CD4-positive, CD25-positive, alpha-beta regulatory T cell (primary cell): ENCODE results near the gene SLBP. TPM values are rescaled to one million over a fixed set of nuclear protein-coding genes. Genes with fewer than 3 reads are reported as not detected.

Source experiments
- ATAC-seq, 2 donors: fragments of 150-1000 bp; cut with Tn5 transposase; one replicate each; pipeline ENCODE4 v1.10.0; 2021; ENCODE audit warnings: low read depth in 2 of 2, moderate number of reproducible peaks in 2 of 2, moderate library complexity in 1 of 2
- DNase-seq, 3 donors: peaks; one replicate each; pipeline versions ENCODE4 v3.0.0 to v3.0.0-alpha.2; 2012 to 2022; ENCODE audit warnings: mixed read lengths in 1 of 3
- H3K27ac ChIP-seq: one replicate; pipeline ENCODE4 v1.7.0; 2013; ENCODE audit warnings: mild to moderate bottlenecking, low read length; ENCODE audit not compliant: insufficient read depth, poor library complexity, severe bottlenecking
- H3K27me3 ChIP-seq: one replicate; pipeline ENCODE4 v1.7.0; 2013; ENCODE audit warnings: low read length; ENCODE audit not compliant: control insufficient read depth, insufficient read depth
- H3K36me3 ChIP-seq: one replicate; pipeline ENCODE4 v1.7.0; 2013; ENCODE audit warnings: mild to moderate bottlenecking, low read length, moderate library complexity; ENCODE audit not compliant: control insufficient read depth, insufficient read depth
- H3K4me1 ChIP-seq: 2 replicates; pipeline ENCODE4 v1.7.0; 2013; ENCODE audit warnings: mild to moderate bottlenecking, low read length; ENCODE audit not compliant: insufficient read depth, control insufficient read depth, poor library complexity, severe bottlenecking
- H3K4me3 ChIP-seq: one replicate; pipeline ENCODE4 v1.7.0; 2013; ENCODE audit warnings: low read depth, mild to moderate bottlenecking, low read length, moderate library complexity
- H3K9me3 ChIP-seq, 2 experiments: 1 replicate in 1 of 2; 2 replicates in 1 of 2; pipeline ENCODE4 v1.7.0; 2013; ENCODE audit warnings: low read length in 2 of 2, mild to moderate bottlenecking in 1 of 2, moderate library complexity in 1 of 2; ENCODE audit not compliant: control insufficient read depth in 2 of 2
- H3K27ac Mint-ChIP-seq, 3 donors: one replicate each; pipeline ENCODE4 v1.8.0; 2020 to 2022; ENCODE audit warnings: mild to moderate bottlenecking in 3 of 3, mixed read lengths in 3 of 3, moderate library complexity in 2 of 3
- H3K27me3 Mint-ChIP-seq: one replicate; pipeline ENCODE4 v1.8.0; 2022; ENCODE audit warnings: mild to moderate bottlenecking, mixed read lengths
- H3K36me3 Mint-ChIP-seq: one replicate; pipeline ENCODE4 v1.8.0; 2020; ENCODE audit warnings: mixed read lengths
- H3K4me1 Mint-ChIP-seq, 4 donors: one replicate each; pipeline ENCODE4 v1.8.0; 2020 to 2022; ENCODE audit warnings: mixed read lengths in 4 of 4, mild to moderate bottlenecking in 1 of 4
- H3K4me3 Mint-ChIP-seq, 4 donors: one replicate each; pipeline ENCODE4 v1.8.0; 2020 to 2022; ENCODE audit warnings: mild to moderate bottlenecking in 4 of 4, mixed read lengths in 4 of 4, moderate library complexity in 3 of 4
- H3K9me3 Mint-ChIP-seq, 7 donors: one replicate each; pipeline ENCODE4 v1.8.0; 2020 to 2022; ENCODE audit warnings: mixed read lengths in 7 of 7, mild to moderate bottlenecking in 3 of 7, moderate library complexity in 2 of 7
- polyA plus RNA-seq, 4 donors: library from polyadenylated mRNA; unstranded; fragments of 300-500 nt; fragmentation: Illumina TruSeq; gene quantifications; one replicate each; pipeline ENCODE4 v1.2.3, GENCODE V29; 2021
- total RNA-seq: library from RNA; stranded (reverse); gene quantifications from one replicate; pipeline ENCODE4 v1.2.3, GENCODE V29; 2022

The SLBP gene
- total and polyA plus RNA-seq, 5 donors from 2014 or later = 36.7 to 83.8 (median 77.5) TPM

GRCh38 chr4:1664141-1664540, 48.0 kb downstream of the SLBP start:
- Mint-ChIP-seq H3K4me1 (no peaks in the 10 kb centered on the region), H3K27ac (no peak overlapping the region), H3K9me3 (no peaks in the 10 kb centered on the region), H3K4me3 (no peak overlapping the region), H3K27me3 (no peaks in the 10 kb centered on the region), H3K36me3 (no peaks in the 10 kb centered on the region)
- H3K4me1 ChIP-seq = no peaks in the 10 kb centered on the region
- H3K27me3 ChIP-seq = no peaks in the 10 kb centered on the region
- H3K36me3 ChIP-seq = no peaks in the 10 kb centered on the region
- ATAC-seq (no peak), DNase-seq (no peak)
- no peak overlapping the region for H3K4me3 ChIP-seq
- no peak overlapping the region for H3K27ac ChIP-seq
- H3K9me3 ChIP-seq = no peaks in the 10 kb centered on the region

DNA sequence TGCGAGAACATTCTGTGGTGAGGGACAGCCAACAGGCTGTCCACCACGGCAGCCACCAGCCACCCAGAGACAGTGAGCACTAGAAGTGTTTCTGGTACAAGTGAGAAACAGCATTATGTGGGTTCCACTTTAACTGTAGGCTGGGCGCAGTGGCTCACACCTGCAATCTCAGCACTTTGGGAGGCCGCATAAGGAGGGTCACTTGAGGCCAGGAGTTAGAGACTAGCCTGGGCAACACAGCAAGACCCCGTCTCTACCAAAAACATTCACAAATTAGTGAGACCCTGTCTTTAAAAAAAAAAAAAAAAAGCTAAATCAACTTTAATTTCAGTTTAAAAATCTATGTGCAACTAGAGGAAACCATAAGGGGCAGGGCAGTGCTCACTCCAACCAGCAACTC, 48.6 kb downstream of the SLBP start:
- Mint-ChIP-seq H3K4me3 (no peak overlapping the region), H3K27ac (no peak overlapping the region), H3K9me3 (no peaks in the 10 kb centered on the region), H3K36me3 (no peaks in the 10 kb centered on the region), H3K4me1 (no peaks in the 10 kb centered on the region), H3K27me3 (no peaks in the 10 kb centered on the region)
- DNase-seq (no peak), ATAC-seq (no peak)
- H3K9me3 ChIP-seq = no peaks in the 10 kb centered on the region
- H3K4me1 ChIP-seq = no peaks in the 10 kb centered on the region
- no peak overlapping the region for H3K4me3 ChIP-seq
- H3K27me3 ChIP-seq = no peaks in the 10 kb centered on the region
- H3K27ac ChIP-seq = no peak overlapping the region
- H3K36me3 ChIP-seq = no peaks in the 10 kb centered on the region

GRCh38 chr4:1661695-1662094, 50.4 kb downstream of the SLBP start:
- no peak for DNase-seq
- no peaks in the 10 kb centered on the region for H3K27me3 ChIP-seq
- ATAC-seq = no peak
- no peak overlapping the region for H3K4me3 Mint-ChIP-seq
- no peak overlapping the region for H3K27ac Mint-ChIP-seq
- H3K36me3 Mint-ChIP-seq = no peaks in the 10 kb centered on the region
- H3K4me3 ChIP-seq = no peak overlapping the region
- no peaks in the 10 kb centered on the region for H3K9me3 Mint-ChIP-seq
- no peaks in the 10 kb centered on the region for H3K4me1 Mint-ChIP-seq
- H3K27ac ChIP-seq = no peak overlapping the region
- H3K4me1 ChIP-seq = no peaks in the 10 kb centered on the region
- H3K36me3 ChIP-seq = no peaks in the 10 kb centered on the region
- H3K27me3 Mint-ChIP-seq = no peaks in the 10 kb centered on the region
- H3K9me3 ChIP-seq = no peaks in the 10 kb centered on the region

DNA sequence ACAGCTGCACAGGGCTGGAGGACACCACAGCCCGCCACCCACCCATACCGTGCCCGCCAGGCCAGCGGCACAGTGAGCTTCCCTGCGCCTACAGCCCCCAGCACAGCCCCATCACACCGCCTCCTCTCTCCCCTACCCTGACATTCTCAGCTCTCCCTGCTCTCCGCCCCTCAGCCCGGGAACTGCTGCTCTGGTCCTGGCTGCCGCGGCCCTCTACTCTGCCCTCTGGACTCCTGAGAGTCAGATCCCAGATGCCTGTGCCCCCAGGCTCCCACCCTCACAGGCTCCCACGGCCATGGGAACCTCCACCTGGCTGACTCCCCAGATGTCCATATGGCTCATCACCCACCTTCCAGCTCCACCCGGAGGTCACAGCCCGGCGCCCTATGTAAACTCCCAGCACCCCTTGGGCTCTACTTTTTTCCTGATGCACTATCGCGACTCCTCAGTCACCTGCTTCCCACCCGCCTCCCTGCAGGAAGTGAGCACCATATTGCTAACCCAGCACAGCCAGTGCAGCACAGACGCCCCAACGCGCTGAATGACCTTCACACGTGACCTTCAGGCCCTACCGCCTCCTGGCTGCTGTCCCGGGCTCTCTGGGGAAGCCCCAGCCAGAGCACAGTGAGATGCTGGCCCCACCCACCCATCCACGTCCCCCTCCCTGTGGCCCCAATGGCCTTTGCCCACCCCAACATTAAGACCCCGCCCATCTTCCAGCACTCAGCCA, 51.0 kb downstream of the SLBP start:
- no peaks in the 10 kb centered on the region for H3K9me3 ChIP-seq
- DNase-seq = no peak

GRCh38 chr4:1659104-1660043, 52.7 kb downstream of the SLBP start:
- Mint-ChIP-seq H3K4me1 (no peaks in the 10 kb centered on the region), H3K4me3 (no peak overlapping the region), H3K36me3 (no peaks in the 10 kb centered on the region), H3K27me3 (no peaks in the 10 kb centered on the region), H3K9me3 (no peaks in the 10 kb centered on the region), H3K27ac (no peak overlapping the region)
- H3K9me3 ChIP-seq = no peaks in the 10 kb centered on the region
- no peak overlapping the region for H3K27ac ChIP-seq
- no peaks in the 10 kb centered on the region for H3K4me1 ChIP-seq
- H3K4me3 ChIP-seq = no peak overlapping the region
- ATAC-seq (no peak), DNase-seq (no peak)
- H3K27me3 ChIP-seq = no peaks in the 10 kb centered on the region
- H3K36me3 ChIP-seq = no peaks in the 10 kb centered on the region

More for the DNA sequence above, 51.0 kb downstream of the SLBP start:
- Mint-ChIP-seq H3K4me3 (no peak overlapping the region), H3K27ac (peak overlapping the region in 2 of 3 donors; percentile 42 to 89), H3K27me3 (no peaks in the 10 kb centered on the region), H3K4me1 (no peaks in the 10 kb centered on the region), H3K9me3 (no peaks in the 10 kb centered on the region), H3K36me3 (no peaks in the 10 kb centered on the region)
- Histone ChIP-seq H3K36me3 (no peaks in the 10 kb centered on the region), H3K4me1 (no peaks in the 10 kb centered on the region), H3K27ac (no peak overlapping the region), H3K4me3 (no peak overlapping the region), H3K27me3 (no peaks in the 10 kb centered on the region)
- ATAC-seq = no peak

GRCh38 chr4:1658581-1658980, 53.5 kb downstream of the SLBP start:
- Mint-ChIP-seq H3K4me1 (no peaks in the 10 kb centered on the region), H3K36me3 (no peaks in the 10 kb centered on the region), H3K9me3 (no peaks in the 10 kb centered on the region), H3K27ac (no peak overlapping the region), H3K27me3 (no peaks in the 10 kb centered on the region), H3K4me3 (no peak overlapping the region)
- H3K27me3 ChIP-seq = no peaks in the 10 kb centered on the region
- ATAC-seq (no peak), DNase-seq (no peak)
- no peaks in the 10 kb centered on the region for H3K36me3 ChIP-seq
- no peak overlapping the region for H3K4me3 ChIP-seq
- no peaks in the 10 kb centered on the region for H3K4me1 ChIP-seq
- no peaks in the 10 kb centered on the region for H3K9me3 ChIP-seq
- no peak overlapping the region for H3K27ac ChIP-seq

DNA sequence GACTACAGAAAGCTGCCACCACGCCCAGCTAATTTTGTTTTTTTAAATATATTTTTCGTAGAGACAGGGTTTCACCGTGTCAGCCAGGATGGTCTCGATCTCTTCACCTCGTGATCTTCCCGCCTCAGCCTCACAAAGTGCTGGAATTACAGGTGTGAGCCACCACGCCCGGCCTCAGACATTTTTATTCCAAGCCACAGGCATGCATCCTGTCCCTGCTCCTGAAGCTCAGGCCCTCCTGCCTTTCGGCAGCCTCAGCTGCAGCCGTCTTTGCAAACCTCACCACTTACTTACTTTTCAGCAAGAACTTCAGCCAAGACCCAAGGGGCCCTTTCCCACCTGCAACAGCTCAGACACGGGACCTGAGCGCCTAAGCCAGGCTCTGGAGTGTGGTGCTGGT, 54.0 kb downstream of the SLBP start:
- Mint-ChIP-seq H3K4me3 (no peak overlapping the region), H3K27ac (no peak overlapping the region), H3K27me3 (no peaks in the 10 kb centered on the region), H3K36me3 (no peaks in the 10 kb centered on the region), H3K4me1 (no peaks in the 10 kb centered on the region), H3K9me3 (no peaks in the 10 kb centered on the region)
- no peak for ATAC-seq
- no peaks in the 10 kb centered on the region for H3K36me3 ChIP-seq
- H3K27me3 ChIP-seq = no peaks in the 10 kb centered on the region
- H3K4me3 ChIP-seq = no peak overlapping the region
- H3K9me3 ChIP-seq = no peaks in the 10 kb centered on the region
- no peak for DNase-seq
- no peak overlapping the region for H3K27ac ChIP-seq
- H3K4me1 ChIP-seq = no peaks in the 10 kb centered on the region
